ENCODE data around the gene APCDD1. TPM values are rescaled to one million over a fixed set of nuclear protein-coding genes. Genes with fewer than 3 reads are reported as not detected.

APCDD1 gene
- total RNA-seq, 1 donor from 2014 or later = 31.2 TPM

GRCh38 chr18:10432781-10433180, 21.7 kb upstream of the APCDD1 start:
- DNase-seq = no peak

- no peak for DNase-seq
These were observed 18.3 kb upstream of the APCDD1 start for GRCh38 chr18:10436160-10436559.

- no peak for DNase-seq
These were observed 16.6 kb upstream of the APCDD1 start for GRCh38 chr18:10437837-10438236.

- DNase-seq = no peak
These were observed 14.5 kb upstream of the APCDD1 start for GRCh38 chr18:10439898-10440297.

- no peak for DNase-seq
These were observed 13.6 kb upstream of the APCDD1 start for GRCh38 chr18:10440884-10441283.

- no peak for DNase-seq
These were observed 13.0 kb upstream of the APCDD1 start for GRCh38 chr18:10441472-10441871.

GRCh38 chr18:10442551-10442971, 11.9 kb upstream of the APCDD1 start:
- DNase-seq = no peak

GRCh38 chr18:10443001-10443400, 11.4 kb upstream of the APCDD1 start:
- DNase-seq = no peak

- DNase-seq = no peak
These were observed 10.0 kb upstream of the APCDD1 start for GRCh38 chr18:10444314-10445006.

- no peak for DNase-seq
These were observed 5.0 kb upstream of the APCDD1 start for GRCh38 chr18:10449396-10449795.

- no peak for DNase-seq
These were observed 3.4 kb upstream of the APCDD1 start for GRCh38 chr18:10450986-10451385.

- DNase-seq = no peak
These were observed 1.1 kb upstream of the APCDD1 start for GRCh38 chr18:10453261-10453805.

- DNase-seq = peak; percentile 44
These were observed 484 bp downstream of the APCDD1 start for GRCh38 chr18:10454681-10455557.

GRCh38 chr18:10455726-10456453, 1.5 kb downstream of the APCDD1 start:
- no peak for DNase-seq

GRCh38 chr18:10456718-10457117, 2.3 kb downstream of the APCDD1 start:
- no peak for DNase-seq

- DNase-seq = no peak
These were observed 2.7 kb downstream of the APCDD1 start for GRCh38 chr18:10457128-10457527.

GRCh38 chr18:10457767-10458166, 3.3 kb downstream of the APCDD1 start:
- DNase-seq = no peak

GRCh38 chr18:10458691-10459090, 4.3 kb downstream of the APCDD1 start:
- no peak for DNase-seq

GRCh38 chr18:10459587-10459986, 5.2 kb downstream of the APCDD1 start:
- DNase-seq = no peak

- DNase-seq = no peak
These were observed 6.1 kb downstream of the APCDD1 start for GRCh38 chr18:10460414-10461018.

- DNase-seq = no peak
These were observed 7.6 kb downstream of the APCDD1 start for GRCh38 chr18:10461989-10462388.

- DNase-seq = no peak
These were observed 8.2 kb downstream of the APCDD1 start for GRCh38 chr18:10462597-10462996.
